Coronary artery (tissue), 2 donors: ENCODE data around the gene HLA-DMA.
"Not testable (repeated sequence)": the region's sequence is repeated elsewhere in the genome, so short reads cannot be mapped to it uniquely, and the experiment has no call there.

Experiments
- DNase-seq: peaks from one replicate; pipeline ENCODE4 v3.0.0-alpha.2; 2017; ENCODE audit warnings: low spot score
- H3K27ac ChIP-seq, 2 donors: fragments of 200-600 bp; sonication (generic); one replicate each; pipeline ENCODE4 v1.5.1; 2016 to 2019
- H3K4me3 ChIP-seq: fragments of 200-600 bp; sonication (generic); 2 replicates; pipeline ENCODE4 v1.5.1; 2016; ENCODE audit warnings: mild to moderate bottlenecking, moderate library complexity
- TF ChIP-seq, protein P1 (sequence below): fragments of 200-600 bp; sonication (generic); IDR thresholded peaks from one replicate; pipeline ENCODE4 v1.5.1; 2019; ENCODE audit warnings: antibody characterized with exemption

HLA-DMA gene

GRCh38 chr6:32945108-32945760, 7.7 kb downstream of the HLA-DMA start:
- no peak for DNase-seq
- TF ChIP-seq, protein P1, sequence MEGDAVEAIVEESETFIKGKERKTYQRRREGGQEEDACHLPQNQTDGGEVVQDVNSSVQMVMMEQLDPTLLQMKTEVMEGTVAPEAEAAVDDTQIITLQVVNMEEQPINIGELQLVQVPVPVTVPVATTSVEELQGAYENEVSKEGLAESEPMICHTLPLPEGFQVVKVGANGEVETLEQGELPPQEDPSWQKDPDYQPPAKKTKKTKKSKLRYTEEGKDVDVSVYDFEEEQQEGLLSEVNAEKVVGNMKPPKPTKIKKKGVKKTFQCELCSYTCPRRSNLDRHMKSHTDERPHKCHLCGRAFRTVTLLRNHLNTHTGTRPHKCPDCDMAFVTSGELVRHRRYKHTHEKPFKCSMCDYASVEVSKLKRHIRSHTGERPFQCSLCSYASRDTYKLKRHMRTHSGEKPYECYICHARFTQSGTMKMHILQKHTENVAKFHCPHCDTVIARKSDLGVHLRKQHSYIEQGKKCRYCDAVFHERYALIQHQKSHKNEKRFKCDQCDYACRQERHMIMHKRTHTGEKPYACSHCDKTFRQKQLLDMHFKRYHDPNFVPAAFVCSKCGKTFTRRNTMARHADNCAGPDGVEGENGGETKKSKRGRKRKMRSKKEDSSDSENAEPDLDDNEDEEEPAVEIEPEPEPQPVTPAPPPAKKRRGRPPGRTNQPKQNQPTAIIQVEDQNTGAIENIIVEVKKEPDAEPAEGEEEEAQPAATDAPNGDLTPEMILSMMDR = no peak
- no peak overlapping the region for H3K4me3 ChIP-seq
- H3K27ac ChIP-seq = peak overlapping the region in 1 of 2 donors; percentile 58

DNA sequence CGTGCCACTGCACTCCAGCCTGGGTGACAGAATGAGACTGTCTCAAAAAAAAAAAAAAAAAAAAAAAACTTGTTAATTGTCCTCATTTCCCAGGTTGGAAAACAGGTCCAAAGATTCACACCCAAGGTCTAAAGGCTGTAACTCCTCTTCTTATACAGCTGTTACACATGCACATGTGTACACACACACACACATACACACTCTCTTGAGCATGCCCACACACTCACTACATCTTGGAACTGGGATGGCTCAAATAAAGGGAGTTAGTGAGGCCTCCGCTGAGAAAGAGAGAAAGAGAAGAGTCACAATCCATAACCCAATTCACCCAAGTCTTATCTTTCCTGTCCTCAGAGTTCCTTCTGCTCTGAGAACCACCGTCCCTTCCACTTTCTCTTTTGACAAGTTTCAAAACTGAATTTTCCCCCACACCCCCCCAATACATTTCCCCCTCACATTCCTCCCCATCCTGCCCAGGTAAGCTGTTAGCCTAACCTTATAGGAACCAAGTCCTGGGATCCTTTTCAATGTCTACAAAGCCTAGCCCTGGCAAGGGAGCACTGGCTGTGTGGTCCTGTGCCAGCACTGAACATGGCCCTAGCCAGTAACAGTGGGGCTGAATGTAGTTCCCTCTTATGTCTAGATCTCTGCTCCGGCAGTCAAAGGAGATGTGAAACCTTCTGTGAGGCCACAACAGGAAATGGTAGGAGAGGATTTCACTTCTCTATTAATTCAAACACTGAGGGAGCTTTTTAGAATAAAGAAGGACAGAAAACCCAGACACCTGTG, 8.8 kb downstream of the HLA-DMA start:
- no peak overlapping the region for H3K4me3 ChIP-seq

GRCh38 chr6:32942555-32943123, 10.3 kb downstream of the HLA-DMA start:
- H3K4me3 ChIP-seq, H3K27ac ChIP-seq, DNase-seq: not testable (repeated sequence)

More for the DNA sequence above, 8.8 kb downstream of the HLA-DMA start:
- H3K27ac ChIP-seq = peak overlapping the region in 1 of 2 donors; percentile 57
- DNase-seq = no peak
- TF ChIP-seq, protein P1 = no peak

- Histone ChIP-seq H3K4me3 (no peak overlapping the region), H3K27ac (peak overlapping the region; percentile 10 to 79)
- TF ChIP-seq, protein P1 = no peak
- no peak for DNase-seq
Measured at GRCh38 chr6:32941214-32941768, 11.6 kb downstream of the HLA-DMA start.

DNA sequence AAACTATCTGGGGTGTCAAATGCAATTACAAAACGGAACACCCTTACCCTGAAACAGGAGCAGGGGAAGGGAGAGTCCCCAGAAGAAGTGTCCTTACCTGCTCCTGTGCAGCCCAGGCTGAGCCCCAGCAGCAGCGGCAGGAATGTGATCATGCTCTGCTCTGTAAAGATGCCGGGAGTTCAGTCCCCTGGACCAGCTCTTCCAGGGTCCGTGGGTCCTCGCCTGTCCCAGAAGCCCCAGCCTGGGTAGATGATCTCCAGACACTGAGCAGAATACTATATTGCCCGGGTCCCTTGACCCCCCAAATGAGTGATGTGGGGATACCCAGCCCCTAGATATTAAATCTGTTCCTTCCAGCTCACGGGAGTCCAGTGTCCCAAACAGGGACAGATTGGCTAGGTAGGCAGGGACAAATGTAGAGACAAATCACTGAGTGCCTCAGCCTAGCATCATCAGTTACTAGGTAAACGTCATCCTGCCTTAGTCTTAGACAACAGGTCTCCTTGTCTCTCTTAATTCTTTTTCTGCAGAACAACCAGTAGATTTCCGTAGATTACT, 12.2 kb downstream of the HLA-DMA start, which contains the start of gene HLA-DMB:
HLA-DMB (minus strand) TSS at position 373 of the 558 bp plus-strand sequence; CDS start at position 152, 221 bp downstream.
- H3K27ac ChIP-seq = peak within 1 kb of the TSS; percentile 10 to 79
- DNase-seq = no peak
- TF ChIP-seq, protein P1 = no peak
- peak within 1 kb of the TSS; percentile 67 for H3K4me3 ChIP-seq

- H3K27ac ChIP-seq = peak overlapping the region in 1 of 2 donors; percentile 18
- TF ChIP-seq, protein P1 = no peak
- no peak for DNase-seq
- no peak overlapping the region for H3K4me3 ChIP-seq
Measured at GRCh38 chr6:32938494-32938893, 14.4 kb downstream of the HLA-DMA start.

- TF ChIP-seq, protein P1 = no peak
- Histone ChIP-seq H3K4me3 (no peak overlapping the region), H3K27ac (peak overlapping the region in 1 of 2 donors; percentile 66)
- no peak for DNase-seq
Measured at GRCh38 chr6:32937230-32937633, 15.7 kb downstream of the HLA-DMA start.
